ENCODE data around the gene LBR. TPM values are rescaled to one million over a fixed set of nuclear protein-coding genes. Genes with fewer than 3 reads are reported as not detected.

LBR gene
- total RNA-seq, 3 donors from 2014 or later (not counting 1 experiment from before 2014, with no cell fraction given) = 161 to 179 (median 178) TPM

- 92% methylated on average over 1 of the region's 1 CpG for WGBS (ENCODE audit: insufficient coverage)
- DNase-seq = no peak
- Mint-ChIP-seq H3K36me3 (no peaks in the 10 kb centered on the region), H3K4me1 (no peaks in the 10 kb centered on the region), H3K9me3 (no peaks in the 10 kb centered on the region), H3K27ac (no peak overlapping the region), H3K27me3 (ENCODE audit: low read depth in 2 of 2) (peaks cover 13 to 47% of the 10 kb centered on the region in 2 donors), H3K4me3 (no peak overlapping the region)
- H3K9me3 ChIP-seq (ENCODE audit: control insufficient read depth, insufficient read depth, low read length) = no peaks in the 10 kb centered on the region
- no peaks in the 10 kb centered on the region for H3K4me1 ChIP-seq (ENCODE audit: control insufficient read depth, insufficient read depth, low read length)
- no peak overlapping the region for H3K27ac ChIP-seq (ENCODE audit: low read length)
- no peaks in the 10 kb centered on the region for H3K36me3 ChIP-seq (ENCODE audit: control insufficient read depth, insufficient read depth, low read length)
- intact Hi-C loops (cut with micrococcal nuclease) = no loop called here
- no peak for ATAC-seq
- no peak overlapping the region for H3K4me3 ChIP-seq (ENCODE audit: low read length)
- peaks cover 2% of the 10 kb centered on the region for H3K27me3 ChIP-seq (ENCODE audit: control insufficient read depth, insufficient read depth, low read length)
- TF ChIP-seq, protein P1, sequence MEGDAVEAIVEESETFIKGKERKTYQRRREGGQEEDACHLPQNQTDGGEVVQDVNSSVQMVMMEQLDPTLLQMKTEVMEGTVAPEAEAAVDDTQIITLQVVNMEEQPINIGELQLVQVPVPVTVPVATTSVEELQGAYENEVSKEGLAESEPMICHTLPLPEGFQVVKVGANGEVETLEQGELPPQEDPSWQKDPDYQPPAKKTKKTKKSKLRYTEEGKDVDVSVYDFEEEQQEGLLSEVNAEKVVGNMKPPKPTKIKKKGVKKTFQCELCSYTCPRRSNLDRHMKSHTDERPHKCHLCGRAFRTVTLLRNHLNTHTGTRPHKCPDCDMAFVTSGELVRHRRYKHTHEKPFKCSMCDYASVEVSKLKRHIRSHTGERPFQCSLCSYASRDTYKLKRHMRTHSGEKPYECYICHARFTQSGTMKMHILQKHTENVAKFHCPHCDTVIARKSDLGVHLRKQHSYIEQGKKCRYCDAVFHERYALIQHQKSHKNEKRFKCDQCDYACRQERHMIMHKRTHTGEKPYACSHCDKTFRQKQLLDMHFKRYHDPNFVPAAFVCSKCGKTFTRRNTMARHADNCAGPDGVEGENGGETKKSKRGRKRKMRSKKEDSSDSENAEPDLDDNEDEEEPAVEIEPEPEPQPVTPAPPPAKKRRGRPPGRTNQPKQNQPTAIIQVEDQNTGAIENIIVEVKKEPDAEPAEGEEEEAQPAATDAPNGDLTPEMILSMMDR (IDR thresholded peaks at IDR 0.05) = no peak
Observed at GRCh38 chr1:225355863-225356262, 72.0 kb downstream of the LBR start.

- no peaks in the 10 kb centered on the region for H3K36me3 ChIP-seq (ENCODE audit: control insufficient read depth, insufficient read depth, low read length)
- no peak overlapping the region for H3K4me3 Mint-ChIP-seq
- ATAC-seq = no peak
- H3K4me3 ChIP-seq (ENCODE audit: low read length) = no peak overlapping the region
- H3K27me3 ChIP-seq (ENCODE audit: control insufficient read depth, insufficient read depth, low read length) = peaks cover 2% of the 10 kb centered on the region
- no peak for DNase-seq
- H3K27ac Mint-ChIP-seq = no peak overlapping the region
- peaks cover 18 to 51% of the 10 kb centered on the region in 2 donors for H3K27me3 Mint-ChIP-seq (ENCODE audit: low read depth in 2 of 2)
- no peaks in the 10 kb centered on the region for H3K9me3 Mint-ChIP-seq
- WGBS (ENCODE audit: insufficient coverage) = 87% methylated on average over 2 of the region's 3 CpGs
- H3K4me1 Mint-ChIP-seq = no peaks in the 10 kb centered on the region
- H3K36me3 Mint-ChIP-seq = no peaks in the 10 kb centered on the region
- intact Hi-C loops (cut with micrococcal nuclease) = no loop called here
- H3K4me1 ChIP-seq (ENCODE audit: control insufficient read depth, insufficient read depth, low read length) = no peaks in the 10 kb centered on the region
- TF ChIP-seq, protein P1 (IDR thresholded peaks at IDR 0.05) = no peak
- no peak overlapping the region for H3K27ac ChIP-seq (ENCODE audit: low read length)
- H3K9me3 ChIP-seq (ENCODE audit: control insufficient read depth, insufficient read depth, low read length) = no peaks in the 10 kb centered on the region
Observed at GRCh38 chr1:225354906-225355305, 72.9 kb downstream of the LBR start.

Other genes with a start within 250 kb of the LBR start
- gene ENAH, start 225.1 kb upstream of the LBR start, total RNA-seq = not detected

Measured in natural killer cell (primary cell).